Neural cell (in vitro differentiated cells): ENCODE data around the gene ZFC3H1. TPM values are rescaled to one million over a fixed set of nuclear protein-coding genes. Genes with fewer than 3 reads are reported as not detected.

ENCODE experiments used
- H2AFZ ChIP-seq: fragments of 200-600, 300-800 bp; sonication (generic), shearing (Covaris generic); 2 replicates; pipeline ENCODE4 v1.6.0; 2014; ENCODE audit warnings: low read depth, mild to moderate bottlenecking, antibody characterized with exemption, low read length, moderate library complexity
- H3F3A ChIP-seq: fragments of 200-600 bp; shearing (Covaris generic); 2 replicates; pipeline ENCODE4 v1.6.1; 2016; ENCODE audit warnings: mild to moderate bottlenecking, moderate library complexity, mixed read lengths, antibody characterized with exemption, low read length; ENCODE audit not compliant: insufficient read depth, poor library complexity, severe bottlenecking
- H3K27ac ChIP-seq: fragments of 200-600, 300-800 bp; sonication (generic), shearing (Covaris generic); 2 replicates; pipeline ENCODE4 v1.5.1; 2014; ENCODE audit warnings: mild to moderate bottlenecking, low read length, moderate library complexity
- H3K27me3 ChIP-seq: fragments of 300-800, 200-600 bp; sonication (generic), shearing (Covaris generic); 2 replicates; pipeline ENCODE4 v1.6.0; 2014; ENCODE audit warnings: mild to moderate bottlenecking, low read depth, low read length, moderate library complexity; ENCODE audit not compliant: insufficient read depth
- H3K36me3 ChIP-seq: fragments of 300-800, 200-600 bp; sonication (generic), shearing (Covaris generic); 2 replicates; pipeline ENCODE4 v1.5.1; 2014; ENCODE audit warnings: mild to moderate bottlenecking, antibody characterized with exemption, low read length, moderate library complexity; ENCODE audit not compliant: insufficient read depth
- H3K4me2 ChIP-seq: fragments of 300-800, 200-600 bp; sonication (generic), shearing (Covaris generic); 2 replicates; pipeline ENCODE4 v1.6.0; 2014; ENCODE audit warnings: mild to moderate bottlenecking, low read length
- H3K4me3 ChIP-seq: fragments of 300-800, 200-600 bp; sonication (generic), shearing (Covaris generic); 2 replicates; pipeline ENCODE4 v1.5.1; 2014; ENCODE audit warnings: mild to moderate bottlenecking, low read length, moderate library complexity
- H3K79me2 ChIP-seq: fragments of 200-600 bp; shearing (Covaris generic); replicated peaks from 2 replicates; pipeline ENCODE4 v1.6.0; 2014; ENCODE audit warnings: mild to moderate bottlenecking, low read length, moderate library complexity; ENCODE audit not compliant: insufficient read depth
- H3K9ac ChIP-seq: fragments of 300-800, 200-600 bp; sonication (generic), shearing (Covaris generic); 2 replicates; pipeline ENCODE4 v1.6.1; 2016; ENCODE audit warnings: mild to moderate bottlenecking, low read length, mixed read lengths
- H3K9me2 ChIP-seq: fragments of 200-600 bp; shearing (Covaris generic); 2 replicates; pipeline ENCODE4 v1.6.1; 2016; ENCODE audit warnings: mild to moderate bottlenecking, low read length, mixed read lengths; ENCODE audit not compliant: insufficient read depth
- H3K9me3 ChIP-seq: fragments of 200-600, 300-800 bp; sonication (generic), shearing (Covaris generic); 2 replicates; pipeline ENCODE4 v1.6.1; 2016; ENCODE audit warnings: mild to moderate bottlenecking, mixed run types, low read length, moderate library complexity, mixed read lengths
- H4K20me1 ChIP-seq: fragments of 200-600 bp; shearing (Covaris generic); 2 replicates; pipeline ENCODE4 v1.6.1; 2016; ENCODE audit warnings: mild to moderate bottlenecking, mixed run types; ENCODE audit not compliant: insufficient read depth
- CTCF ChIP-seq: fragments of 450-650 bp; IDR thresholded peaks from 2 replicates; pipeline ENCODE4 v1.5.1; 2014; ENCODE audit warnings: antibody characterized with exemption, mild to moderate bottlenecking, moderate library complexity; ENCODE audit not compliant: poor library complexity, severe bottlenecking
- EP300 ChIP-seq: fragments of 450-650 bp; conservative IDR thresholded peaks from 2 replicates; pipeline ENCODE4 v1.6.1; 2014; ENCODE audit warnings: antibody characterized with exemption, mild to moderate bottlenecking, moderate library complexity; ENCODE audit not compliant: poor library complexity, severe bottlenecking
- EZH2 ChIP-seq: fragments of 200-600, 300-800 bp; shearing (Covaris generic), sonication (generic); IDR thresholded peaks from 2 replicates; pipeline ENCODE4 v1.6.1; 2014; ENCODE audit warnings: antibody characterized with exemption, low read length, borderline replicate concordance, mild to moderate bottlenecking; ENCODE audit not compliant: insufficient read depth, poor library complexity, severe bottlenecking
- MXI1 ChIP-seq: fragments of 450-650 bp; conservative IDR thresholded peaks from 2 replicates; pipeline ENCODE4 v1.6.1; 2014; ENCODE audit warnings: antibody characterized with exemption, mild to moderate bottlenecking; ENCODE audit not compliant: poor library complexity, severe bottlenecking
- POLR2AphosphoS5 ChIP-seq: IDR thresholded peaks from 2 replicates; pipeline ENCODE4 v1.6.1; 2012
- RAD21 ChIP-seq: fragments of 450-650 bp; conservative IDR thresholded peaks from 2 replicates; pipeline ENCODE4 v1.6.1; 2014; ENCODE audit warnings: antibody characterized with exemption, mild to moderate bottlenecking, moderate library complexity
- SMC3 ChIP-seq: fragments of 450-650 bp; conservative IDR thresholded peaks from 2 replicates; pipeline ENCODE4 v1.6.1; 2014; ENCODE audit warnings: antibody characterized with exemption, mild to moderate bottlenecking, moderate library complexity; ENCODE audit not compliant: poor library complexity
- TAF1 ChIP-seq: IDR thresholded peaks from 2 replicates; pipeline ENCODE4 v1.6.1; 2012; ENCODE audit warnings: low read depth
- polyA plus RNA-seq: library from polyadenylated mRNA; depleted of rRNA; stranded (reverse); fragments of >200 nt; gene quantifications from 2 replicates; pipeline ENCODE4 v1.2.3, GENCODE V29; 2014
- TF ChIP-seq, protein P1 (sequence below): IDR thresholded peaks from 2 replicates; pipeline ENCODE4 v1.6.1; 2012; ENCODE audit warnings: borderline replicate concordance

ZFC3H1 gene
- polyA plus RNA-seq, 1 donor from 2014 or later, result 45.5 TPM

GRCh38 chr12:71601546-71601945, 62.1 kb downstream of the ZFC3H1 start:
- Histone ChIP-seq H3K4me2 (no peak overlapping the region), H3K79me2 (no peaks in the 10 kb centered on the region), H3K36me3 (no peaks in the 10 kb centered on the region), H3K27ac (no peak overlapping the region), H2AFZ (no peak overlapping the region), H3K4me3 (no peak overlapping the region), H3K9ac (no peak overlapping the region), H3F3A (no peaks in the 10 kb centered on the region), H3K9me2 (no peaks in the 10 kb centered on the region), H3K27me3 (no peaks in the 10 kb centered on the region), H3K9me3 (no peaks in the 10 kb centered on the region), H4K20me1 (no peaks in the 10 kb centered on the region)
- TF ChIP-seq RAD21 (no peak), POLR2AphosphoS5 (no peak), CTCF (no peak), MXI1 (no peak), EZH2 (no peak), EP300 (no peak), SMC3 (no peak), TAF1 (no peak)
- TF ChIP-seq, protein P1, sequence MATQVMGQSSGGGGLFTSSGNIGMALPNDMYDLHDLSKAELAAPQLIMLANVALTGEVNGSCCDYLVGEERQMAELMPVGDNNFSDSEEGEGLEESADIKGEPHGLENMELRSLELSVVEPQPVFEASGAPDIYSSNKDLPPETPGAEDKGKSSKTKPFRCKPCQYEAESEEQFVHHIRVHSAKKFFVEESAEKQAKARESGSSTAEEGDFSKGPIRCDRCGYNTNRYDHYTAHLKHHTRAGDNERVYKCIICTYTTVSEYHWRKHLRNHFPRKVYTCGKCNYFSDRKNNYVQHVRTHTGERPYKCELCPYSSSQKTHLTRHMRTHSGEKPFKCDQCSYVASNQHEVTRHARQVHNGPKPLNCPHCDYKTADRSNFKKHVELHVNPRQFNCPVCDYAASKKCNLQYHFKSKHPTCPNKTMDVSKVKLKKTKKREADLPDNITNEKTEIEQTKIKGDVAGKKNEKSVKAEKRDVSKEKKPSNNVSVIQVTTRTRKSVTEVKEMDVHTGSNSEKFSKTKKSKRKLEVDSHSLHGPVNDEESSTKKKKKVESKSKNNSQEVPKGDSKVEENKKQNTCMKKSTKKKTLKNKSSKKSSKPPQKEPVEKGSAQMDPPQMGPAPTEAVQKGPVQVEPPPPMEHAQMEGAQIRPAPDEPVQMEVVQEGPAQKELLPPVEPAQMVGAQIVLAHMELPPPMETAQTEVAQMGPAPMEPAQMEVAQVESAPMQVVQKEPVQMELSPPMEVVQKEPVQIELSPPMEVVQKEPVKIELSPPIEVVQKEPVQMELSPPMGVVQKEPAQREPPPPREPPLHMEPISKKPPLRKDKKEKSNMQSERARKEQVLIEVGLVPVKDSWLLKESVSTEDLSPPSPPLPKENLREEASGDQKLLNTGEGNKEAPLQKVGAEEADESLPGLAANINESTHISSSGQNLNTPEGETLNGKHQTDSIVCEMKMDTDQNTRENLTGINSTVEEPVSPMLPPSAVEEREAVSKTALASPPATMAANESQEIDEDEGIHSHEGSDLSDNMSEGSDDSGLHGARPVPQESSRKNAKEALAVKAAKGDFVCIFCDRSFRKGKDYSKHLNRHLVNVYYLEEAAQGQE, result no peak

DNA sequence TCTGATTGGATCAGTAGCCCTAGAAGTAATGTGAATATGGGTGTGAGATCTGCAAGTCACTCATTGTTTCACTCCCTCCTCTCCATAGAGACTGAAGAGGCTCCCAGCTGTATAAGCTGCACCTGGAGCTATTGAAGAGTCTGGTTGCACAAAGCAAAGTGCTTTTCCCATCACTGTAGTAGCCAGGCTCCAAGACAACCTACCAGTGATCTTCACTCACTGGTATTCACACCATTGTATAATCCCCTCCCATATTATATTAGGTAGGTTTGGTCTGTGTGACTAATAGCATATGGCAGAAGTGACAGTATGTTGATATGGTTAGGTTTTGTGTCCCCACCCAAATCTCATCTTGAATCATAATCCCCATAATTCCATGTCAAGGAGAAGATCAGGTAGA, 64.4 kb downstream of the ZFC3H1 start:
- Histone ChIP-seq H3K27me3 (no peaks in the 10 kb centered on the region), H3K36me3 (no peaks in the 10 kb centered on the region), H4K20me1 (no peaks in the 10 kb centered on the region), H3K4me3 (no peak overlapping the region), H3K4me2 (no peak overlapping the region), H3F3A (no peaks in the 10 kb centered on the region), H3K9me3 (no peaks in the 10 kb centered on the region), H3K79me2 (no peaks in the 10 kb centered on the region), H3K27ac (no peak overlapping the region), H3K9ac (no peak overlapping the region), H2AFZ (no peak overlapping the region), H3K9me2 (no peaks in the 10 kb centered on the region)
- TF ChIP-seq EP300 (no peak), EZH2 (no peak), MXI1 (no peak), RAD21 (no peak), TAF1 (no peak), POLR2AphosphoS5 (no peak), SMC3 (no peak), CTCF (no peak)
- TF ChIP-seq, protein P1, result no peak
